ENCODE results near the gene ATP11A. TPM values are rescaled to one million over a fixed set of nuclear protein-coding genes. Genes with fewer than 3 reads are reported as not detected.

Gene ATP11A
- total RNA-seq, 1 experiment from 2014 or later, result 9.4 TPM

DNA sequence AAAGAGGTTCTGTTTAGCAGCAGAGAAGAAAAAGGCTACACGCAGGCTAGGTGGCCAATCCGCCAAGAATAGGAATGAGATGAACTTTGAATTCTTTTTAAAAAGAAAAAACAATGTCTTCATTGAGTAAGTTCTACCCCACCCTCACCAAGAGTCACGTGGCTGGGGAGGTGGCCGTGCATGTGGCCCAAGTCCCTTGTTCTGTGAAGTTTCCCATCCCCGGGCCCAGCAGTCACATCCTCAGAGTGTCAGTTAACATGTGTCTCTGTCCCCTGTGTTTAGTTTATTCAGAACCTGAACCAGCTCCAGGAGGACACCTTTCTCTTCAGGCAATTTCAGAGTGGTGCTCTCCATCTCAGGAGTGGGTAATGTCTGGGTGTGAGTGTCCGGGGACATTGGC lies 222.0 kb downstream of the ATP11A start:
- no peak for DNase-seq (ENCODE audit: low spot score)
- Histone ChIP-seq H3K36me3 (ENCODE audit: insufficient read depth, low read length, poor library complexity, severe bottlenecking) (no peaks in the 10 kb centered on the region), H3K9me3 (ENCODE audit: low read depth, low read length, poor library complexity, severe bottlenecking) (no peaks in the 10 kb centered on the region), H3K4me3 (ENCODE audit: low read depth, low read length, poor library complexity, severe bottlenecking) (no peak overlapping the region), H3K4me1 (ENCODE audit: insufficient read depth, low read length, poor library complexity, severe bottlenecking) (no peaks in the 10 kb centered on the region), H3K27me3 (replicated peaks; ENCODE audit: insufficient read depth, low read depth, low read length, poor library complexity) (peaks cover 28% of the 10 kb centered on the region), H3K27ac (ENCODE audit: low read depth, low read length, poor library complexity, severe bottlenecking) (no peak overlapping the region)
- TF ChIP-seq, protein P1, sequence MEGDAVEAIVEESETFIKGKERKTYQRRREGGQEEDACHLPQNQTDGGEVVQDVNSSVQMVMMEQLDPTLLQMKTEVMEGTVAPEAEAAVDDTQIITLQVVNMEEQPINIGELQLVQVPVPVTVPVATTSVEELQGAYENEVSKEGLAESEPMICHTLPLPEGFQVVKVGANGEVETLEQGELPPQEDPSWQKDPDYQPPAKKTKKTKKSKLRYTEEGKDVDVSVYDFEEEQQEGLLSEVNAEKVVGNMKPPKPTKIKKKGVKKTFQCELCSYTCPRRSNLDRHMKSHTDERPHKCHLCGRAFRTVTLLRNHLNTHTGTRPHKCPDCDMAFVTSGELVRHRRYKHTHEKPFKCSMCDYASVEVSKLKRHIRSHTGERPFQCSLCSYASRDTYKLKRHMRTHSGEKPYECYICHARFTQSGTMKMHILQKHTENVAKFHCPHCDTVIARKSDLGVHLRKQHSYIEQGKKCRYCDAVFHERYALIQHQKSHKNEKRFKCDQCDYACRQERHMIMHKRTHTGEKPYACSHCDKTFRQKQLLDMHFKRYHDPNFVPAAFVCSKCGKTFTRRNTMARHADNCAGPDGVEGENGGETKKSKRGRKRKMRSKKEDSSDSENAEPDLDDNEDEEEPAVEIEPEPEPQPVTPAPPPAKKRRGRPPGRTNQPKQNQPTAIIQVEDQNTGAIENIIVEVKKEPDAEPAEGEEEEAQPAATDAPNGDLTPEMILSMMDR (conservative IDR thresholded peaks at IDR 0.05; ENCODE audit: low read depth, low read length), result no peak
- TF ChIP-seq EZH2 (IDR thresholded peaks at IDR 0.05; ENCODE audit: borderline replicate concordance, low read depth, low read length, poor library complexity, severe bottlenecking), result no peak
- CTCF ChIA-PET, result no interaction called here
- BruUV-seq (replicated peaks), result no TSS peak
- intact Hi-C loops (cut with micrococcal nuclease; ENCODE audit: unreplicated experiment), result no loop called here
- POLR2A ChIA-PET (ENCODE audit: low non-redundant PET), result no interaction called here

DNA sequence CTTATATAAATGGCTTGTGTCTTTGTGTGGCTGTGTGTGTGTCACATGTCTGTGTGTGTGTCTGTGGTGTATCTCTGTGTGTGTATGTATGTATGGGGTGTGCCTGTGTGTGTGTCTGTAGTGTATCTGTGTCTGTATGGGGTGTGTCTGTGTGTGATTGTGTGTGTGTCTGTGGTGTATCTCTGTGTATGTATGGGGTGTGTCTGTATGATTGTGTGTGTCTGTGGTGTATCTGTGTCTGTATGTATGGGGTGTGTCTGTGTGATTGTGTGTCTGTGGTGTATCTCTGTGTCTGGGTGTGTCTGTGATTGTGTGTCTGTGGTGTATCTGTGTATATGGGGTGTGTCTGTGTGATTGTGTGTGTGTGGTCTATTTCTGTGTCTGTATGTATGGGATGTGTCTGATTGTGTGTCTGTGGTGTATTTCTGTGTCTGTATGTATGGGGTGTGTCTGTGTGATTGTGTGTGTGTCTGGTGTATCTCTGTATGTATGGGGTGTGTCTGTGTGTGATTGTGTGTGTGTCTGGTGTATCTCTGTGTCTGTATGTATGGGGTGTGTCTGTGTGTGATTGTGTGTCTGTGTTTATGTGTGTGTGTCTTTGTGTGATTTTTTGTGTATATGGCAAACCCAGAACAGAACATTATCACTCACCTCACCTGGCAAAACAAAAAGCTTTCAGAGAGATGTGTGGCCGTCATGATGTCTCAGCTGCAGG lies 223.0 kb downstream of the ATP11A start:
- no TSS peak for BruUV-seq (replicated peaks)
- DNase-seq (ENCODE audit: low spot score), result no peak
- H3K36me3 ChIP-seq (ENCODE audit: insufficient read depth, low read length, poor library complexity, severe bottlenecking), result no peaks in the 10 kb centered on the region
- H3K4me1 ChIP-seq (ENCODE audit: insufficient read depth, low read length, poor library complexity, severe bottlenecking), result no peaks in the 10 kb centered on the region
- H3K27ac ChIP-seq (ENCODE audit: low read depth, low read length, poor library complexity, severe bottlenecking), result no peak overlapping the region
- TF ChIP-seq, protein P1 (conservative IDR thresholded peaks at IDR 0.05; ENCODE audit: low read depth, low read length), result no peak
- no peak for TF ChIP-seq EZH2 (IDR thresholded peaks at IDR 0.05; ENCODE audit: borderline replicate concordance, low read depth, low read length, poor library complexity, severe bottlenecking)
- peaks cover 27% of the 10 kb centered on the region for H3K27me3 ChIP-seq (replicated peaks; ENCODE audit: insufficient read depth, low read depth, low read length, poor library complexity)
- no peaks in the 10 kb centered on the region for H3K9me3 ChIP-seq (ENCODE audit: low read depth, low read length, poor library complexity, severe bottlenecking)
- ChIA-PET POLR2A (ENCODE audit: low non-redundant PET) (no interaction called here), CTCF (no interaction called here)
- intact Hi-C loops (cut with micrococcal nuclease; ENCODE audit: unreplicated experiment), result no loop called here
- no peak overlapping the region for H3K4me3 ChIP-seq (ENCODE audit: low read depth, low read length, poor library complexity, severe bottlenecking)

DNA sequence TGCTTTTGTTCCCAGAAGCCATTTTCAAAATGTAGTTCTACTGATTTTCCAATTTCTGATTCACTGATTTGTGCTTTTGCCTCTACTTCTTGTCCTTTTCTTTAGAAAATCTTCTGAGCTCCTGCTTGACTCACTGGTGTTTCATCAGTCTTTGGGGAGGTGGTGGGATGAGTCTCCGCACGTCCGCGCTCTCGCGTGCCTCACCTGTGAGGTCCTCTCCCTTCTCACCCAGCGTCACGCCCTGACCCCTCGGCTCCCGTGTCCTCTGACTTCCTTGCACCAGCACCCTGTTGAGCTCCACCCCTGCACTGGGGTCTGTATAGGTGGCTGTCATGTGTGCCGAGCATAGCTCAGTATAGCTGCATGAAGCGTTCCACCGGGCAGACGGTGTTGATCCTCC lies 226.5 kb downstream of the ATP11A start:
- Histone ChIP-seq H3K4me3 (ENCODE audit: low read depth, low read length, poor library complexity, severe bottlenecking) (no peak overlapping the region), H3K9me3 (ENCODE audit: low read depth, low read length, poor library complexity, severe bottlenecking) (no peaks in the 10 kb centered on the region), H3K36me3 (ENCODE audit: insufficient read depth, low read length, poor library complexity, severe bottlenecking) (no peaks in the 10 kb centered on the region), H3K27me3 (replicated peaks; ENCODE audit: insufficient read depth, low read depth, low read length, poor library complexity) (peaks cover 1% of the 10 kb centered on the region), H3K27ac (ENCODE audit: low read depth, low read length, poor library complexity, severe bottlenecking) (no peak overlapping the region), H3K4me1 (ENCODE audit: insufficient read depth, low read length, poor library complexity, severe bottlenecking) (no peaks in the 10 kb centered on the region)
- TF ChIP-seq EZH2 (IDR thresholded peaks at IDR 0.05; ENCODE audit: borderline replicate concordance, low read depth, low read length, poor library complexity, severe bottlenecking), result no peak
- TF ChIP-seq, protein P1 (conservative IDR thresholded peaks at IDR 0.05; ENCODE audit: low read depth, low read length), result no peak
- CTCF ChIA-PET, result no interaction called here
- DNase-seq (ENCODE audit: low spot score), result no peak
- intact Hi-C loops (cut with micrococcal nuclease; ENCODE audit: unreplicated experiment), result no loop called here
- POLR2A ChIA-PET (ENCODE audit: low non-redundant PET), result no interaction called here
- BruUV-seq (replicated peaks), result no TSS peak
